ENCODE results near the gene RPL29. TPM values are rescaled to one million over a fixed set of nuclear protein-coding genes. Genes with fewer than 3 reads are reported as not detected.

Gene RPL29
- total and polyA plus RNA-seq, 2 donors (not counting 3 experiments of a cell fraction or from before 2014, with no cell fraction given) = 1,236 to 2,177 TPM

GRCh38 chr3:51958603-51959521 lies 36.8 kb downstream of the RPL29 start:
- ChIA-PET POLR2A (no interaction called here), CTCF (interaction anchor here (1.0 to 2.1 kb wide), 4 partner anchors 9 to 24 kb away, joined by 3 to 14 read pairs (median 8); partner anchors contain the start of genes ABHD14B, PARP3, PCBP4 and RRP9)
- FAIRE-seq (no peak), DNase-seq (ENCODE audit: low read depth, low spot score) (no peak)
- no TSS peak for BruUV-seq (replicated peaks)
- peaks cover 0 to 2% of the 10 kb centered on the region in 2 experiments for H3K36me3 ChIP-seq (ENCODE audit: control insufficient read depth in 2 of 2, extremely low read depth in 1 of 2, insufficient read depth in 2 of 2, low read length in 2 of 2)
- dilution Hi-C loops (cut with MboI; ENCODE audit: extremely low pct_ligation_motif_present, low sequenced_read_pairs) = no loop called here
- H3K27me3 ChIP-seq (ENCODE audit: control insufficient read depth in 2 of 2, insufficient read depth in 2 of 2, low read length in 2 of 2) = peaks cover 6 to 10% of the 10 kb centered on the region in 2 experiments
- intact Hi-C loops (cut with micrococcal nuclease) = no loop called here
- no peak overlapping the region for H3K4me3 ChIP-seq (replicated peaks in 1 of 3; ENCODE audit: insufficient read depth in 1 of 3, low read depth in 1 of 3, low read length in 3 of 3)
- no peaks in the 10 kb centered on the region for H3K9me3 ChIP-seq (replicated peaks; ENCODE audit: control insufficient read depth, insufficient read depth, low read length)
- no peaks in the 10 kb centered on the region for H4K20me1 ChIP-seq (replicated peaks; ENCODE audit: control insufficient read depth, extremely low read depth, insufficient read depth, low read length)
- no peak overlapping the region for H3K9ac ChIP-seq (replicated peaks; ENCODE audit: extremely low read depth, insufficient read depth, low read length)
- H3K27ac ChIP-seq (ENCODE audit: insufficient read depth, low read depth, low read length) = no peak overlapping the region
- no peak overlapping the region for H3K4me2 ChIP-seq (ENCODE audit: insufficient read depth, low read length)
- no peaks in the 10 kb centered on the region for H3K79me2 ChIP-seq (ENCODE audit: control insufficient read depth, insufficient read depth, low read length)
- no peak overlapping the region for H2AFZ ChIP-seq (ENCODE audit: low read depth, low read length)
- no peaks in the 10 kb centered on the region for H3K4me1 ChIP-seq (ENCODE audit: control insufficient read depth, extremely low read depth, insufficient read depth, low read length)
- no peak for TF ChIP-seq POLR2A (IDR thresholded peaks at IDR 0.05; ENCODE audit: low read depth, low read length)
- no peak for TF ChIP-seq EZH2 (IDR thresholded peaks at IDR 0.05; ENCODE audit: borderline replicate concordance, low read depth, low read length, severe bottlenecking)
- TF ChIP-seq CTCF (IDR thresholded peaks at IDR 0.05; ENCODE audit: extremely low read depth in 1 of 2, insufficient read depth in 1 of 2, low read depth in 1 of 2, low read length in 2 of 2) = no peak
- no peak for TF ChIP-seq FOS (IDR thresholded peaks at IDR 0.05; ENCODE audit: borderline replicate concordance, insufficient read depth, low read length)
- TF ChIP-seq GATA2 (IDR thresholded peaks at IDR 0.05; ENCODE audit: insufficient read depth, insufficient read length, low read depth, low read length) = no peak
- TF ChIP-seq POLR2AphosphoS5 (IDR thresholded peaks at IDR 0.05; ENCODE audit: insufficient read depth, low read depth, low read length) = no peak
- TF ChIP-seq MYC (IDR thresholded peaks at IDR 0.05; ENCODE audit: low read depth, low read length) = no peak
- no peak for TF ChIP-seq JUN (IDR thresholded peaks at IDR 0.05; ENCODE audit: borderline replicate concordance, insufficient read depth, insufficient read length, low read depth)
- TF ChIP-seq MAX (IDR thresholded peaks at IDR 0.05; ENCODE audit: insufficient read depth, insufficient read length) = no peak
- H3K9me1 ChIP-seq (replicated peaks; ENCODE audit: control insufficient read depth, extremely low read depth, insufficient read depth, low read length) = no peaks in the 10 kb centered on the region

Data from endothelial cell of umbilical vein (primary cell).